IMR-90 (cell line): ENCODE data around the gene MAJIN. TPM values are rescaled to one million over a fixed set of nuclear protein-coding genes. Genes with fewer than 3 reads are reported as not detected.

Experiments
- ATAC-seq: fragments of 200-7000 bp; cut with Tn5 transposase; 2 replicates; pipeline ENCODE4 v1.9.1; 2020; ENCODE audit warnings: low read depth, mild to moderate bottlenecking, moderate library complexity
- BruUV-seq: library from RNA; stranded (reverse); fragments of 400-500 nt; replicated peaks from 2 replicates; lab custom pipeline; 2021; lab: Mats Ljungman, UMichigan
- CTCF ChIA-PET: fragments of 300-600 bp; formaldehyde crosslinking; extraction: SDS; loops from one replicate; lab custom pipeline; 2021; ENCODE audit warnings: antibody characterized with exemption; lab: Yijun Ruan, JAX
- POLR2A ChIA-PET: fragments of 300-600 bp; sonication (Branson Sonifier 250); formaldehyde crosslinking; loops from one replicate; lab custom pipeline; 2022; ENCODE audit warnings: antibody characterized with exemption; ENCODE audit not compliant: unreplicated experiment; lab: Charles Lee
- DNase-seq: peaks from one replicate; pipeline ENCODE4 v3.0.0; 2013
- H2AFZ ChIP-seq: replicated peaks from 2 replicates; pipeline ENCODE3; 2013; ENCODE audit warnings: low read length, mild to moderate bottlenecking; ENCODE audit not compliant: poor library complexity
- H2AK5ac ChIP-seq: 2 replicates; pipeline ENCODE4 v1.6.1; 2013; ENCODE audit warnings: low read depth, low read length, inconsistent platforms
- H2AK9ac ChIP-seq: replicated peaks from 2 replicates; pipeline ENCODE3; 2013; ENCODE audit warnings: mild to moderate bottlenecking, low read depth, low read length, moderate library complexity; ENCODE audit not compliant: poor library complexity
- H2BK120ac ChIP-seq: 2 replicates; pipeline ENCODE4 v1.6.1; 2013; ENCODE audit warnings: low read depth, low read length, inconsistent platforms
- H2BK15ac ChIP-seq: 3 replicates; pipeline ENCODE4 v1.6.1; 2013; ENCODE audit warnings: low read depth, low read length, inconsistent platforms
- H2BK20ac ChIP-seq: 2 replicates; pipeline ENCODE4 v1.6.1; 2013; ENCODE audit warnings: low read depth, mild to moderate bottlenecking, inconsistent platforms, low read length, moderate library complexity
- H2BK5ac ChIP-seq: 2 replicates; pipeline ENCODE4 v1.6.1; 2013; ENCODE audit warnings: mild to moderate bottlenecking, low read depth, low read length, inconsistent platforms; ENCODE audit not compliant: poor library complexity, severe bottlenecking
- H3K14ac ChIP-seq: replicated peaks from 2 replicates; pipeline ENCODE4 v1.6.1; 2013; ENCODE audit warnings: low read depth, low read length, inconsistent platforms
- H3K18ac ChIP-seq: 2 replicates; pipeline ENCODE4 v1.6.1; 2013; ENCODE audit warnings: low read depth, low read length, control low read depth
- H3K23ac ChIP-seq: 2 replicates; pipeline ENCODE4 v1.6.1; 2013; ENCODE audit warnings: low read depth, low read length, inconsistent platforms
- H3K27ac ChIP-seq: 2 replicates; pipeline ENCODE4 v1.5.1; 2013; ENCODE audit warnings: mild to moderate bottlenecking, control low read depth, low read length; ENCODE audit not compliant: insufficient read depth
- H3K27me3 ChIP-seq: 2 replicates; pipeline ENCODE4 v1.6.1; 2013; ENCODE audit warnings: low read length; ENCODE audit not compliant: control insufficient read depth, insufficient read depth
- H3K36me3 ChIP-seq: 2 replicates; pipeline ENCODE4 v1.6.1; 2013; ENCODE audit warnings: low read length, mixed read lengths; ENCODE audit not compliant: control insufficient read depth, insufficient read depth
- H3K4ac ChIP-seq: 2 replicates; pipeline ENCODE4 v1.6.1; 2013; ENCODE audit warnings: low read depth, low read length, inconsistent platforms
- H3K4me1 ChIP-seq: 2 replicates; pipeline ENCODE4 v1.6.1; 2013; ENCODE audit warnings: low read length, mixed read lengths; ENCODE audit not compliant: control insufficient read depth, insufficient read depth
- H3K4me2 ChIP-seq: 2 replicates; pipeline ENCODE4 v1.6.1; 2013; ENCODE audit warnings: low read depth, mild to moderate bottlenecking, control low read depth, low read length, moderate library complexity
- H3K4me3 ChIP-seq: 2 replicates; pipeline ENCODE4 v1.5.1; 2013; ENCODE audit warnings: low read depth, mild to moderate bottlenecking, control low read depth, low read length, moderate library complexity; ENCODE audit not compliant: insufficient read depth
- H3K56ac ChIP-seq: 2 replicates; pipeline ENCODE4 v1.6.1; 2013; ENCODE audit warnings: low read length, inconsistent platforms; ENCODE audit not compliant: insufficient read depth; ENCODE audit errors: extremely low read depth
- H3K79me1 ChIP-seq, 2 experiments: 2 replicates each; pipeline ENCODE4 v1.6.1; 2013; ENCODE audit warnings: low read length in 2 of 2, inconsistent platforms in 1 of 2, low read depth in 1 of 2
- H3K9ac ChIP-seq: 2 replicates; pipeline ENCODE4 v1.6.1; 2013; ENCODE audit warnings: low read depth, low read length, control low read depth
- H3K9me1 ChIP-seq: 2 replicates; pipeline ENCODE4 v1.6.1; 2013; ENCODE audit warnings: low read length, inconsistent platforms; ENCODE audit not compliant: insufficient read depth
- H3K9me3 ChIP-seq: 2 replicates; pipeline ENCODE4 v1.6.1; 2013; ENCODE audit warnings: low read length; ENCODE audit not compliant: control insufficient read depth, insufficient read depth
- H4K20me1 ChIP-seq: 2 replicates; pipeline ENCODE4 v1.6.1; 2013; ENCODE audit warnings: low read length, inconsistent platforms; ENCODE audit not compliant: insufficient read depth
- H4K5ac ChIP-seq: 2 replicates; pipeline ENCODE4 v1.6.1; 2013; ENCODE audit warnings: mild to moderate bottlenecking, low read depth, low read length, control low read depth
- H4K8ac ChIP-seq, 2 experiments: 2 replicates each; pipeline ENCODE4 v1.6.1; 2013; ENCODE audit warnings: low read depth in 2 of 2, low read length in 2 of 2, control low read depth in 1 of 2, inconsistent platforms in 1 of 2
- H4K91ac ChIP-seq: 2 replicates; pipeline ENCODE4 v1.6.1; 2013; ENCODE audit warnings: low read depth, low read length, inconsistent platforms; ENCODE audit not compliant: insufficient read depth
- BHLHE40 ChIP-seq: fragments of 150-350 bp; IDR thresholded peaks from 2 replicates; pipeline ENCODE4 v1.6.1; 2016; ENCODE audit warnings: mild to moderate bottlenecking, low read depth, low read length
- CEBPB ChIP-seq: IDR thresholded peaks from 2 replicates; pipeline ENCODE4 v1.6.1; 2012; ENCODE audit warnings: low read depth, low read length, improper control_type of control experiment
- CHD1 ChIP-seq: IDR thresholded peaks from 2 replicates; pipeline ENCODE4 v1.6.1; 2012; ENCODE audit warnings: low read depth, low read length, improper control_type of control experiment
- CTCF ChIP-seq: conservative IDR thresholded peaks from 2 replicates; pipeline ENCODE4 v1.5.1; 2012; ENCODE audit warnings: mild to moderate bottlenecking, low read depth, low read length, improper control_type of control experiment
- FOS ChIP-seq: fragments of 150-350 bp; IDR thresholded peaks from 2 replicates; pipeline ENCODE4 v1.6.1; 2016; ENCODE audit warnings: low read depth, low read length
- MAFK ChIP-seq: IDR thresholded peaks from 2 replicates; pipeline ENCODE4 v1.6.1; 2012; ENCODE audit warnings: low read depth, low read length, improper control_type of control experiment
- MAZ ChIP-seq: IDR thresholded peaks from 2 replicates; pipeline ENCODE4 v1.6.1; 2012; ENCODE audit warnings: low read depth, mild to moderate bottlenecking, low read length, improper control_type of control experiment, moderate library complexity, borderline replicate concordance
- MXI1 ChIP-seq: IDR thresholded peaks from 2 replicates; pipeline ENCODE4 v1.6.1; 2012; ENCODE audit warnings: low read depth, mild to moderate bottlenecking, low read length, moderate library complexity, borderline replicate concordance
- NFE2L2 ChIP-seq: fragments of 150-350 bp; IDR thresholded peaks from 2 replicates; pipeline ENCODE4 v1.6.1; 2016; ENCODE audit warnings: low read depth, mild to moderate bottlenecking, low read length
- POLR2A ChIP-seq: IDR thresholded peaks from 2 replicates; pipeline ENCODE4 v1.6.1; 2012; ENCODE audit warnings: mild to moderate bottlenecking, low read depth, low read length
- RCOR1 ChIP-seq: IDR thresholded peaks from 2 replicates; pipeline ENCODE4 v1.6.1; 2012; ENCODE audit warnings: mild to moderate bottlenecking, low read length, improper control_type of control experiment; ENCODE audit not compliant: insufficient replicate concordance
- SMC3 ChIP-seq: fragments of 150-350 bp; IDR thresholded peaks from 2 replicates; pipeline ENCODE4 v1.6.1; 2016; ENCODE audit warnings: low read depth, mild to moderate bottlenecking, antibody characterized with exemption, low read length, moderate library complexity
- USF2 ChIP-seq: fragments of 150-350 bp; IDR thresholded peaks from 2 replicates; pipeline ENCODE4 v1.6.1; 2017; ENCODE audit warnings: mild to moderate bottlenecking, antibody characterized with exemption, low read length, low read depth
- WGBS, 2 experiments: methylation state at CpG; one replicate each; pipeline versions ENCODE4 v1.1.5 to v1.1.7; 2013; ENCODE audit warnings: missing lambda C conversion rate in 2 of 2; ENCODE audit not compliant: insufficient read length in 1 of 2; ENCODE audit errors: extremely low coverage in 2 of 2; 5-methylcytosine and 5-hydroxymethylcytosine counted together
- dilution Hi-C: fragments of 300-500 bp; cut with HindIII; formaldehyde crosslinking; loops from one replicate; pipeline ENCODE4 v1.14.3; 2018; ENCODE audit warnings: low sequenced_read_pairs; ENCODE audit not compliant: unreplicated experiment
- in situ Hi-C: fragments of 300-500 bp; cut with MboI; formaldehyde crosslinking; loops from 3 replicates; pipeline ENCODE4 v1.14.3; 2019; ENCODE audit warnings: low sequenced_read_pairs, inconsistent platforms, mixed read lengths
- intact Hi-C: fragments of 100-400 bp; cut with micrococcal nuclease; formaldehyde crosslinking; loops from 2 replicates; pipeline ENCODE4 v1.10.0; 2022
- polyA plus RNA-seq, 3 experiments: library from polyadenylated mRNA; depleted of rRNA; stranded (reverse); fragments of >200 nt; gene quantifications; 2 replicates each; pipeline ENCODE4 v1.2.3, GENCODE V29; 2012; ENCODE audit warnings: low replicate concordance in 1 of 3
- total RNA-seq: library from RNA; depleted of rRNA; stranded (reverse); fragments of >200 nt; gene quantifications from 2 replicates; pipeline ENCODE4 v1.2.3, GENCODE V29; 2012

The MAJIN gene
- total and polyA plus RNA-seq, 2 of the 4 experiments (the other 2 are of a cell fraction) = not detected

- peaks cover 5% of the 10 kb centered on the region; the same call in 1 of the 2 replicates for H4K20me1 ChIP-seq
- H3K18ac ChIP-seq = no peak overlapping the region
- H3K9me3 ChIP-seq = no peaks in the 10 kb centered on the region
- no peak overlapping the region for H2AFZ ChIP-seq
- H2BK20ac ChIP-seq = no peak overlapping the region
- no peak overlapping the region for H3K23ac ChIP-seq
- TF ChIP-seq RCOR1 (no peak), POLR2A (no peak), MAFK (no peak), CEBPB (no peak), SMC3 (no peak), BHLHE40 (no peak), USF2 (no peak), MXI1 (no peak), CTCF (no peak), CHD1 (no peak), FOS (no peak), NFE2L2 (no peak), MAZ (no peak)
- no peak for DNase-seq
- peaks cover 55% of the 10 kb centered on the region for H3K36me3 ChIP-seq
- H4K8ac ChIP-seq = no peak overlapping the region
- H3K9me1 ChIP-seq = no peaks in the 10 kb centered on the region
- CTCF ChIA-PET = no interaction called here
- no peak overlapping the region for H2BK5ac ChIP-seq
- in situ Hi-C loops = no loop called here
- no peak overlapping the region for H2AK5ac ChIP-seq
- H3K56ac ChIP-seq = no peak overlapping the region
- no peak overlapping the region for H3K27ac ChIP-seq
- dilution Hi-C loops = no loop called here
- H3K4me1 ChIP-seq = no peaks in the 10 kb centered on the region
- intact Hi-C loops = no loop called here
- ATAC-seq = no peak
- H3K79me1 ChIP-seq = peaks cover 0 to 9% of the 10 kb centered on the region in 2 experiments; a peak in 1 of 4 replicates
- no peak overlapping the region for H2AK9ac ChIP-seq
- no TSS peak for BruUV-seq
- no peak overlapping the region for H2BK120ac ChIP-seq
- H3K4me3 ChIP-seq = no peak overlapping the region
- no peak overlapping the region for H4K91ac ChIP-seq
- WGBS, 2 experiments = 60% methylated on average over 1 of the region's 5 CpGs; no CpG with 5 or more reads in 1 of the 2 experiments
- no peaks in the 10 kb centered on the region for H3K27me3 ChIP-seq
- no peak overlapping the region for H3K4me2 ChIP-seq
- no peak overlapping the region for H3K14ac ChIP-seq
- no peak overlapping the region for H4K5ac ChIP-seq
- POLR2A ChIA-PET = no interaction called here
- H3K4ac ChIP-seq = no peak overlapping the region
- no peak overlapping the region for H2BK15ac ChIP-seq
- H3K9ac ChIP-seq = no peak overlapping the region
These were observed 39.6 kb downstream of the MAJIN start for GRCh38 chr11:64932324-64932723.
